Measurements from ENCODE around the gene PRSS1.
"Not testable (repeated sequence)": the region's sequence is repeated elsewhere in the genome, so short reads cannot be mapped to it uniquely, and the experiment has no call there.

Gene PRSS1

GRCh38 chr7:142745745-142746144 is 3.5 kb upstream of the PRSS1 start:
- no peak for DNase-seq (ENCODE audit: extremely low read depth in 1 of 2, low read depth in 1 of 2)

DNA sequence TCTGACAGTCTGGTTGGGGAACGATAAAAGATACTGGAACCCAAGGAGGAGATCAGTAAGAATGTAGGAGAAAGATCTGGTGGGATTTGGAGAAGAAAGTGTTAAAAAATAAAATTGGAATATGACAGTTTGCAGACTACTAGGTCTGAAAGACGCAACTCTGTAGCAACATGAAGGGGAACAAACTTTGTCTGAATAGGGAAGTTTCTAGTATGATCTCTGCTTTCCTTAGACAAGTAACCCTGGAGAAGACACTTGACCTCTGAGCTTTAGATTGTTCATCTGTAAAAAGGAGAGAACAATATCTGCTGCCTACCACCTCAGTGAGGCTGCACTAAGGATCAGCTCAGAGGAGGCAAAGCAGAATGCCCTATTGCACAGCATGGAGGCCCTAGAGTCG is 3.0 kb upstream of the PRSS1 start:
- DNase-seq (ENCODE audit: extremely low read depth in 1 of 2, low read depth in 1 of 2): no peak

DNA sequence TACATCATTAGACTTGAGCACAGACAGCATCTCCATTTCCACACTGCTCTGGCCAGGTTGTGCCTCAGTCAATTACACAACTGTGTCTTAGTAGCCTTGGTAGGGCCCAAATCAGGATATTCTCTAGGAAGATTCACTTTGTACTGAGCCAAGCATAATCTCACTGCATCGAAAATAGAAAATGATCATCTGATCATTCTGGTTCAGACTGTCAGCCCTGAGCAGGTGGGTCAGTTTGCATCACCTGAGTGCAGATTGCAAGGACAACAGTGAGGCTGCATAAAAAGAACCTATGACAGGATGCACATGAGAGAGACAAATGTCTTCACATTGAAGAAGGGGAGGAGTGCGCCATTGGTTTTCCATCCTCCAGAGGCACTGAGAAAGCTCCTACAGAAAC is 862 bp upstream of the PRSS1 start:
- DNase-seq (ENCODE audit: extremely low read depth in 1 of 2, low read depth in 1 of 2): not testable (repeated sequence)

GRCh38 chr7:142750321-142750938 is 1.2 kb downstream of the PRSS1 start:
- no peak for DNase-seq (ENCODE audit: extremely low read depth in 1 of 2, low read depth in 1 of 2)

GRCh38 chr7:142751526-142752175 is 2.4 kb downstream of the PRSS1 start:
- DNase-seq (ENCODE audit: extremely low read depth in 1 of 2, low read depth in 1 of 2): not testable (repeated sequence)

DNA sequence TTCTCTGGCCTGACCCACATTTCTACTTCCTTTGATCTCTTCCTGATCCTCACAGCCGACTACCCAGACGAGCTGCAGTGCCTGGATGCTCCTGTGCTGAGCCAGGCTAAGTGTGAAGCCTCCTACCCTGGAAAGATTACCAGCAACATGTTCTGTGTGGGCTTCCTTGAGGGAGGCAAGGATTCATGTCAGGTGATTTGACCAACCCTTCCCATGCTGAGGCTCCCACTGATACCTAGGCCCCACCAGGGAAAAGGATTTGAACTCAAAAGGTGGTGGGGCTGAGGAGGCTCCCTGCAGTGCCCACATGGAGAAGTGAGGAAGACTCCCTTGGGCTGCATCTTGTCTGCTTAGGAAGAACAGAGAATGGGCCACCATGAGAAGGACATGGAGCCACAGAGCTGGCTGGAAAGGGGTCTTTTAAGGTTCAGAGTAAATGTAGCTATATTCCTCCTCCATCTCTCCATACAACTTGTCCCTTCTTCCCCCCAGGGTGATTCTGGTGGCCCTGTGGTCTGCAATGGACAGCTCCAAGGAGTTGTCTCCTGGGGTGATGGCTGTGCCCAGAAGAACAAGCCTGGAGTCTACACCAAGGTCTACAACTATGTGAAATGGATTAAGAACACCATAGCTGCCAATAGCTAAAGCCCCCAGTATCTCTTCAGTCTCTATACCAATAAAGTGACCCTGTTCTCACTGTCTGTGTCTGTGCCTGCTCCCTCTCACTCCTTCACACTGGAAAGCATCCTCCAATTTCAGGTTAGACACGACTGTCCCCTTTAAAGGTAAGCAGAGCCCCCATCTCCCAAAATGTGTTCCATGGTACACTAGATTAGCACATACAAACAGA is 3.3 kb downstream of the PRSS1 start:
- no peak for DNase-seq (ENCODE audit: extremely low read depth in 1 of 2, low read depth in 1 of 2)

DNA sequence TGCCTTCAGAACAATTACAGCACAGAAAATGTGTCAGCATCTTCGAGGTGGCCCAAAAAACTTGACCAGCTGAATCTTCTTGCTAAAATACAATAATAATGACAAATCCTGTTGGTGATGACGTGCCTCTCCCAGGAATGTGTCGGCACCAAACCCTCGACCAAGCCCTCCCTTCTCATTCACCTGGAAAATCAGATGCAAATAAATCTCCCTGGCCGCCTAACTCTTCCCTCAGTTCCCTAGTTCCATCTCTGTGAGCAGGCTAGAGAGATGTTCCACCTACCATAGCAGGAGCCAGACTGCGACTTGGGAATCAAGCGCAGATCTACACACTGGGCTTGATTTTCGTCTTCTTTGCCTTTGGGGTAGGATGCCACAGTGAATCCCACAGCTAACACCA is 4.1 kb downstream of the PRSS1 start:
- no peak for DNase-seq (ENCODE audit: extremely low read depth in 1 of 2, low read depth in 1 of 2)

GRCh38 chr7:142753925-142754491 is 4.7 kb downstream of the PRSS1 start:
- DNase-seq (ENCODE audit: extremely low read depth in 1 of 2, low read depth in 1 of 2): not testable (repeated sequence)

DNA sequence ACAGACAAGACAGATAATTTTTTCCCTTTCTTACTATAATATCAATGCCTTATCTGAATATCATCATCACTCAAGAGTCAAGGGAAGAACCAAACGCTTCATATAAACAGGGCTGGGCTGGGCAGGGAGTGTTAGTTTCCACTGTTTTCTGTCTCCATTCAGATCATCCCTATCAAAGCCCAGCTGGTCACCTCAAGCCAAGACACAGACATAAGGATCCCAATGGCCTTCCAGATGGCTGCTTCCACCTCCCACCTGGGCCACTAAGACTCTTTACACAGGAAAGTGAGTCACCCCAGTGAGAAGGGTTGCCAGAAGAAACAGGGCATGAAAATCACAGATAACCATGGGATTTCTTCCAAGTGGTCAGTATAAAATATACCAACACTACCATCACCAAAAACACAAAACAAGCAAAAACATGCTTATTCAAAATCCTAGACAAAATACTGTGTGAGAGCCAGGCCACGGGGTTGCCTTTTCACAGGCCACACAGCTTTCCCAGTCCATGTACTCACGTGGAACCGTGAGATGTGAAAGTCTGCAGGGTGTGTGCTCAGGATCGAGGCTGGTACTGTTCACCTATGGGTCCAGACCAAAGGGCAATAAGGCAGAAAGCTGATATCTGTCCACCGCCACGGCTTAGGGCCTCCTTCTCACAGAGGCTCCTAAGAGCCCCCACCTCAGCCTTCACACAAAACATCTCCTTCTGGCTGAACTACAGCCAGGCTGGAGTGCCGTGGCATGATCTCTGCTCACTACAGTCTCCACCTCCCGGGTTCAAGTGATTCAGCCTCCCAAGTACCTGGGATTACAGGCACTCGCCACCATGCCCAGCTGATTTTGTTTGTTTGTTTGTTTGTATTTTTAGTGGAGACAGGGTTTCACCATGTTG is 5.7 kb downstream of the PRSS1 start:
- no peak for DNase-seq (ENCODE audit: extremely low read depth in 1 of 2, low read depth in 1 of 2)

DNA sequence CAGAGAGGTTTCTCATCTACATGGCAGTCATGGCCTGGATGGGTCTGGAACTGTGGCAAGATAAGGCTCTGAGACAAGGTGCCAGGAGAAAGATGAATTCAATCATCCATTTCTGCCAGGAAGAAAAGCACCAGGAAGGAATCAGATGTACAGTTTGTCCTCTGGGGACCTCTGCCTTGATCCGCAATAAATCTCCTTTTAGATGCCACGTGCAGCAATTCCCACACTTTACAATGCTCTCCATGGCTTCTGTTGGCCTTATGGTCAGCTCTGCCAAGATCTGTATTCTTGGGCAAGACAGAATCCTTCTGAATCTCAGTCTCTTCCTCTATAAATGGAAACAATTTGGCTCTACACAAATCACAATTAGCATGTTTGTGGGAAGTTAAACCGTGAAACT is 9.0 kb downstream of the PRSS1 start:
- DNase-seq (ENCODE audit: extremely low read depth in 1 of 2, low read depth in 1 of 2): not testable (repeated sequence)

DNA sequence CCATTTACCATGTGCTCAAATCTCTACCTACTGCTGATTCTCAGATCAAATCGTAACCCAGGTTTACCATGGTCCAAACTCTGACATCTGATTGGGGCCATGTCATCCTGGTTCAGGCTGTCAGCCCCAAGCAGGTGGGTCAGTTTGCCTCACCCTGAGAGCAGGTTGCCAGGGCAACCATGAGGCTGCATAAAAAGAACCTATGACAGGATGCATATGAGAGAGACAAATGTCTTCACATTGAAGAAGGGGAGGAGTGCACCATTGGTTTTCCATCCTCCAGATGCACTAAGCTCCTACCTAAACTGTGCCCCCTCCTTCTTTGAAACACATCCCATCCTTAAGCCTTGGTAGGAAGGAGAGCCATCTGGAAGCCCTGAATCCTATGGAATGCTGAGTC is 10.2 kb downstream of the PRSS1 start:
- DNase-seq (ENCODE audit: extremely low read depth in 1 of 2, low read depth in 1 of 2): no peak

GRCh38 chr7:142760071-142760642 is 10.9 kb downstream of the PRSS1 start:
- no peak for DNase-seq (ENCODE audit: extremely low read depth in 1 of 2, low read depth in 1 of 2)

- DNase-seq (ENCODE audit: extremely low read depth in 1 of 2, low read depth in 1 of 2): not testable (repeated sequence)
These were observed 12.3 kb downstream of the PRSS1 start for GRCh38 chr7:142761606-142762005.

DNA sequence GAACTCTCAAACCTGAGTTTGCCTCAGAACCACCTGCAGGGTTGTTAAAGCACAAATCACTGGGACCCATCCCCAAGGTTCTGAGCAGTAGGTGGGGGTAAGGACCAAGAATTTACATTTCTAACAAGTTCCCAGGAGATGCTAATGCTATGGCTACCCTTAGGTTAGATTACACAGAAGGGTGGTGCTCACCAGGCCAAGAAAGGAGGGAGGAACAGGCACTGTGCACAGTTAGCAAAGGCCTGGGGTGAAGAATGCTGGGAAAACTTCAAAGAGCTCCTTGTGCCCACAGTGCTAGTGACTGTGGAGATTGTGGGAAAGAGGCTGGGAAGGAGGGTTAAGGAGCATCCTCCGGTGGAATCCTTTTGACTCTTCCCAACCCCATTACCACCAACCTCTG is 12.8 kb downstream of the PRSS1 start:
- no peak for DNase-seq (ENCODE audit: extremely low read depth in 1 of 2, low read depth in 1 of 2)

- no peak for DNase-seq (ENCODE audit: extremely low read depth in 1 of 2, low read depth in 1 of 2)
These were observed 18.2 kb downstream of the PRSS1 start for GRCh38 chr7:142767451-142767850.

- no peak for DNase-seq (ENCODE audit: extremely low read depth in 1 of 2, low read depth in 1 of 2)
These were observed 18.6 kb downstream of the PRSS1 start for GRCh38 chr7:142767861-142768260.

DNA sequence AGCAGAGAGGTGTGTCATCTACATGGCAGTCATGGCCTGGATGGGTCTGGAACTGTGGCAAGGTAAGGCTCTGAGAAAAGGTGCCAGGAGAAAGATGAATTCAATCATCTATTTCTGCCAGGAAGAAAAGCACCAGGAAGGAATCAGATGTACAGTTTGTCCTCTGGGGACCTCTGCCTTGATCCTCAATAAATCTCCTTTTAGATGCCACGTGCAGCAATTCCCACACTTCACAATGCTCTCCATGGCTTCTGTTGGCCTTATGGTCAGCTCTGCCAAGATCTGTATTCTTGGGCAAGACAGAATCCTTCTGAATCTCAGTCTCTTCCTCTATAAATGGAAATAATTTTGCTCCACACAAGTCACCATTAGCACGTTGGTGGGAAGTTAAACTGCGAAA is 19.6 kb downstream of the PRSS1 start:
- not testable (repeated sequence) for DNase-seq (ENCODE audit: extremely low read depth in 1 of 2, low read depth in 1 of 2)

DNA sequence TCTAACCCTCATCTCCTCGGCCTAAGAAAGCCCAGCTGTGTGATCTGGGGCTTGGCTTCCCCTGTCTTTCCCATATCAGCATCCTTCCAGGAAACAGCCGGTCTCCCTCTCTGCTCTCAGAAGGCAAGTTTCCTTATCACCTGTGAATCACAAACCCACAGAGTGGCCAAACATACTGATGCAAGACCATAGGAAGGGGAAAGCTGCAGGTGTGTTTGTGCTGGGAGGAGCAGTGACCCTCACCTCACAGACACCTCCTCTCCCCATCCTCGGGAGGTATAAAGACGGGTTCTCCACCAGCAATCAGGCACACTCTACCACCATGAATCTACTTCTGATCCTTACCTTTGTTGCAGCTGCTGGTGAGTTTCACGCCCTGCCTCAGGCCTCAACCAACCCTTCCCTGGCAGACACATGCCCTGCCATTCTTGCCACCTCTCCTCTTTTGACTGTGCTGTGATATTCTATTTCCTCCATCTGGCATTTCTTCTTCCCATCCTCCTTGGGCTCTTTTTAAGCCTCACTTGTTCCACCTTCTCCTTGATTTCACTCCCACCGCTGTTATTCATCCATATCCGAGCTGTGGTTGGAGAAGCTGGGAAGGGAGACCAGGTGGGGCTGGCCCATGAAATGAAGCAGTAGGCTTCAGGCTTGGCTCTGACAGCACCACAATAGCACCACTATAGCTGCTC is 21.5 kb downstream of the PRSS1 start, which contains the start of gene PRSS2:
PRSS2 (plus strand) TSS at position 310 of the 692 bp plus-strand sequence; CDS start at position 323, 13 bp downstream.
- DNase-seq (ENCODE audit: extremely low read depth in 1 of 2, low read depth in 1 of 2): no peak

GRCh38 chr7:142771353-142771723 is 22.1 kb downstream of the PRSS1 start:
- no peak for DNase-seq (ENCODE audit: extremely low read depth in 1 of 2, low read depth in 1 of 2)

GRCh38 chr7:142772051-142772450 is 22.8 kb downstream of the PRSS1 start:
- DNase-seq (ENCODE audit: extremely low read depth in 1 of 2, low read depth in 1 of 2): no peak

Data from stimulated activated CD8-positive, alpha-beta memory T cell treated with anti-CD3 and anti-CD28 coated beads, Interleukin-7, amount 100 ng/mL, for 48 hours (primary cell).